ENCODE results near the gene ATXN1. TPM values are rescaled to one million over a fixed set of nuclear protein-coding genes. Genes with fewer than 3 reads are reported as not detected.

ATXN1 gene
- total RNA-seq, 1 experiment from 2014 or later, result 8.1 TPM

DNA sequence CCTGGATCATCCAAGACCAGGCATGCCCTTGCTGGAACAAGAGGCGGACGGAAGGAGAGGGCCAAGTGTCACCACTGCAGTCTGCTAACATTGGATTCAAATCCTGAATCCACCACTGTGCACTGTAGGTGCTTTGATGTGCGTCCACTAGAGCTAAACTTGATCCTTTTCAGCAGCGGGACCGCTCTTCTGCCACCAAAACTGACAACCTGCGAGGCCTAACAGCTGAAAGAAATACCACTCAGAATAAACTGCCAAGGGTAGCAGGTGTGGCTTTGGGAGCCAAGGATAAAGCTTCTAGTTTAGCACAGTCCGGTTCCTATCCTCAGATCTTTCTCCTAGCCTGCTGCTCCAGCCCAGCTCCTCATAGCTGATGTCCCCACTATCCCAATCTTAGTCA lies 108.0 kb downstream of the ATXN1 start:
- TF ChIP-seq TP53 (CRISPR knock-in tag; IDR thresholded peaks at IDR 0.05) (no peak), JUN (CRISPR knock-in tag; IDR thresholded peaks at IDR 0.05) (no peak), ZNF425 (CRISPR knock-in tag; conservative IDR thresholded peaks at IDR 0.05) (no peak), ZNF396 (CRISPR knock-in tag; IDR thresholded peaks at IDR 0.05; ENCODE audit: borderline replicate concordance) (no peak), SMAD3 (CRISPR knock-in tag; IDR thresholded peaks at IDR 0.05; ENCODE audit: borderline replicate concordance) (no peak), E2F1 (CRISPR knock-in tag; IDR thresholded peaks at IDR 0.05) (no peak), TEAD1 (CRISPR knock-in tag; IDR thresholded peaks at IDR 0.05) (no peak), TCF7 (CRISPR knock-in tag; IDR thresholded peaks at IDR 0.05; ENCODE audit: low read depth) (no peak)
- ChIA-PET CTCF (no interaction called here), POLR2A (no interaction called here)
- Mint-ChIP-seq H3K27me3 (ENCODE audit: low read depth) (no peaks in the 10 kb centered on the region), H3K9me3 (no peaks in the 10 kb centered on the region), H3K27ac (no peak overlapping the region), H3K4me1 (peaks cover 5% of the 10 kb centered on the region), H3K36me3 (no peaks in the 10 kb centered on the region), H3K4me3 (no peak overlapping the region)
- no peak for DNase-seq (ENCODE audit: low spot score)
- ATAC-seq, result no peak

GRCh38 chr6:16651871-16652270 lies 109.4 kb downstream of the ATXN1 start:
- CTCF ChIA-PET, result interaction anchor here (0.6 kb wide), 1 partner anchor 328 kb away, joined by 4 read pairs; no protein-coding TSS in a partner anchor
- Mint-ChIP-seq H3K4me1 (no peaks in the 10 kb centered on the region), H3K9me3 (no peaks in the 10 kb centered on the region), H3K36me3 (no peaks in the 10 kb centered on the region), H3K27ac (no peak overlapping the region), H3K4me3 (no peak overlapping the region), H3K27me3 (ENCODE audit: low read depth) (no peaks in the 10 kb centered on the region)
- ATAC-seq, result no peak
- TF ChIP-seq MAX (CRISPR knock-in tag; IDR thresholded peaks at IDR 0.05), result no peak
- no peak for TF ChIP-seq TP53 (CRISPR knock-in tag; IDR thresholded peaks at IDR 0.05)
- no peak for TF ChIP-seq NFYB (CRISPR knock-in tag; conservative IDR thresholded peaks at IDR 0.05; ENCODE audit: low read depth)
- TF ChIP-seq, protein P1, sequence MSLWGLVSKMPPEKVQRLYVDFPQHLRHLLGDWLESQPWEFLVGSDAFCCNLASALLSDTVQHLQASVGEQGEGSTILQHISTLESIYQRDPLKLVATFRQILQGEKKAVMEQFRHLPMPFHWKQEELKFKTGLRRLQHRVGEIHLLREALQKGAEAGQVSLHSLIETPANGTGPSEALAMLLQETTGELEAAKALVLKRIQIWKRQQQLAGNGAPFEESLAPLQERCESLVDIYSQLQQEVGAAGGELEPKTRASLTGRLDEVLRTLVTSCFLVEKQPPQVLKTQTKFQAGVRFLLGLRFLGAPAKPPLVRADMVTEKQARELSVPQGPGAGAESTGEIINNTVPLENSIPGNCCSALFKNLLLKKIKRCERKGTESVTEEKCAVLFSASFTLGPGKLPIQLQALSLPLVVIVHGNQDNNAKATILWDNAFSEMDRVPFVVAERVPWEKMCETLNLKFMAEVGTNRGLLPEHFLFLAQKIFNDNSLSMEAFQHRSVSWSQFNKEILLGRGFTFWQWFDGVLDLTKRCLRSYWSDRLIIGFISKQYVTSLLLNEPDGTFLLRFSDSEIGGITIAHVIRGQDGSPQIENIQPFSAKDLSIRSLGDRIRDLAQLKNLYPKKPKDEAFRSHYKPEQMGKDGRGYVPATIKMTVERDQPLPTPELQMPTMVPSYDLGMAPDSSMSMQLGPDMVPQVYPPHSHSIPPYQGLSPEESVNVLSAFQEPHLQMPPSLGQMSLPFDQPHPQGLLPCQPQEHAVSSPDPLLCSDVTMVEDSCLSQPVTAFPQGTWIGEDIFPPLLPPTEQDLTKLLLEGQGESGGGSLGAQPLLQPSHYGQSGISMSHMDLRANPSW (CRISPR knock-in tag; conservative IDR thresholded peaks at IDR 0.05; ENCODE audit: low read depth), result no peak
- TF ChIP-seq, protein P2, sequence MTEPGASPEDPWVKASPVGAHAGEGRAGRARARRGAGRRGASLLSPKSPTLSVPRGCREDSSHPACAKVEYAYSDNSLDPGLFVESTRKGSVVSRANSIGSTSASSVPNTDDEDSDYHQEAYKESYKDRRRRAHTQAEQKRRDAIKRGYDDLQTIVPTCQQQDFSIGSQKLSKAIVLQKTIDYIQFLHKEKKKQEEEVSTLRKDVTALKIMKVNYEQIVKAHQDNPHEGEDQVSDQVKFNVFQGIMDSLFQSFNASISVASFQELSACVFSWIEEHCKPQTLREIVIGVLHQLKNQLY (CRISPR knock-in tag; IDR thresholded peaks at IDR 0.05), result no peak
- TF ChIP-seq, protein P3, sequence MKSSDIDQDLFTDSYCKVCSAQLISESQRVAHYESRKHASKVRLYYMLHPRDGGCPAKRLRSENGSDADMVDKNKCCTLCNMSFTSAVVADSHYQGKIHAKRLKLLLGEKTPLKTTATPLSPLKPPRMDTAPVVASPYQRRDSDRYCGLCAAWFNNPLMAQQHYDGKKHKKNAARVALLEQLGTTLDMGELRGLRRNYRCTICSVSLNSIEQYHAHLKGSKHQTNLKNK (CRISPR knock-in tag; IDR thresholded peaks at IDR 0.05), result no peak
- no peak for TF ChIP-seq ATF3 (CRISPR knock-in tag; conservative IDR thresholded peaks at IDR 0.05)
- TF ChIP-seq ATF6 (CRISPR knock-in tag; IDR thresholded peaks at IDR 0.05), result no peak
- TF ChIP-seq ZBTB21 (CRISPR knock-in tag; IDR thresholded peaks at IDR 0.05; ENCODE audit: borderline replicate concordance), result no peak
- no peak for TF ChIP-seq ZNF281 (CRISPR knock-in tag; IDR thresholded peaks at IDR 0.05)
- DNase-seq (ENCODE audit: low spot score), result no peak
- POLR2A ChIA-PET, result no interaction called here

Measured in WTC11 (cell line).